D341Med (cell line): ENCODE data around the gene GBX1.
A peak's percentile ranks its signal among the peaks of the same experiment; 100 is the strongest.

ENCODE experiments used
- DNase-seq: peaks from one replicate; pipeline ENCODE4 v3.0.0; 2012; ENCODE audit warnings: low spot score

Gene GBX1

DNA sequence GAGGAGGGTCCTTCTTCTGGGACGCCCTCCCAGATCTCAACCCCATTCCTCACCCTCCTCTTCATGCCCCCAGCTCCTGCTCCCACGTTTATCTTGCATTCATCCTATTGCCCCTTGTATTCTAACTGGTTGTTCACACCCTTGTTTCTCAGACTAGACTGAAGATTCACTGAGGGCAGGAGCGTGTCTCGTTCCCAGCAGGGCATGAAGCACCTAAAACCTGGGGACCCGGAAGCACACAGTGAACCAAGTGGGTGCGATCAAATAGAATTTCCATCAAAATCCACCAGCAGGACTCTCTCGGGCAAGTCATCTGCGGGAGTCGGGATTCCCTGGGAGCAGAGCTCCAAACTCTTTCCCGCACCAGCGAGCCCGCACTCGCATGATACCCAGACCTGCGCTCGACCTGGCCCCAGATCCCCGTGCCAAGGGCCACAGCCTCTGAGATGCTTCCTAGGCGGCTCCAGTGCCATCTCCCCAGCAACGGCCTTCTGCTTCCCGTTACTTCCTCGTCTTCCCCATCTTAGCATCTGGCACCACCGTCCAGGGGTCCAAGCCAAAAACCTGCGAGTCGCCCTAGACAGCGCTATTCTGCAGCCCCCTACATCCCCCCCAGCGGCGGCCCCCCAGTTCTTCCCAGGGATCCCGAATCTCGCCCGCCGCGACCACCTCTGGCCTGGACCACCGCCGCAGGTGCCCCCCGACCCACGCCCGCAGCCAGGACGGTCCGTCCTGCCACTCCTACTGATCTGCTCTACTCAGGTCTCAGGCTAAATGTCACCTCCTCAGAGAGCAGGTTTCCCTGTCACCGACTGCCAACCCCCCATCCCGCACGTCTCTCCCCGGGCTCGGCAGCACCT lies 6.1 kb upstream of the GBX1 start:
- DNase-seq = no peak

DNA sequence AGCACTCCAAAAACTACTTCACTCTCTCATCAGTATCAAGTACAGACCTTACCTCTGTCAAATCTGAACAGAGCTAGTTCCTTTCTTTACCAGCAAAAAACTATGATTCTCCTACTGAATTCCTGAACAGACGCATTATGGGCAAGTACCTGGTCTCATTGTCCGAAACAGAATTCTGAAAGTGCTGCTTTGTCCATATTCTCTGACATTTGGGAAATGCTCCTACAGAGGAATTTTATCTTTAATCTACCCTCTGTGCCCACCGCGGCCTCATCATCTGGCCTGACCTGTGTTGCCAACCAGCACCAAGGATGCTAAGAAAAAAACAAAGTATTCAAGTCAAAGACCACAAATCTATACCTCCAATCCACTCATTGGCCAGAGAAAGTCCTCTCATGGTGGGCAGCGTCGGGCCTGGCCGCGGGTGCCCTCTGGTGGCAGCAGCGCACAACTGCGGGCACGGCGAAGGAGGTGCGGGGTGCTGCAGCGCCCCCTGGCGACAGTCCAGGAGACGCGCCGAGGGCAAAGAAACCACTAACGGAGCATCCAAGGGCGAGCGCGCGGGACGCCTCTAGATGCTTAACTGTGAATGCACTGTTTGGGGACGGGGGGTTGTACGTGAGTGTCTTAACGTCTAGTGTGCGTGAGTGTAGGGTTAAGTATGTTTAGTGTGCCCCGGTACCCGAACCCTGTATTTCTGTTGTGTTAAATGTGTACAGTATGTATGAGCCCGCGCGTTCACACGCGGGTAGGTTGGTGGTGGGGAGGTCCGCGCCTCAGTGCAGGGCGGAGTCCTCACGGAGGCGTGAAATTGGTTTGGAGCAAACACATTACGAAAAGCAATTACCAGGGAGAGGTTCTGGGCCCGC lies 5.0 kb upstream of the GBX1 start:
- peak; percentile 94 for DNase-seq

DNA sequence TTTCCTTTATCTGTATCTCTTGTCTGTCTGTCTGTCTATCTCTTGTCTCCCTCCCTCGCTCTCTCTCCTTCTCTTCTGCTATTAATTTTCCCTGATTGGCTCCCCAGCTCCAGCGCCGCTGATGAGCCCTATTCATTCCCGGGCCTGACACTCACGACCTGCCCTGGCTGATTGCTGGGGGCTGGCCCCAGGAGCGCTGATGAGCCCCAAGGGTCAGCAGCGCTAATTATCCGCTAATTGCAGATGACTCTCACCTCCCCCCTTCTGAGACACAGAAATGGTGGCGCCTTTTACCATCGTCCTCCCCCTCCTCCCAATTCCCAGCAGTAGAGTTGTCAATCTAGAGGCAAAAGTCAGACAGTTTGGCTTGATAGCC lies 1.3 kb upstream of the GBX1 start:
- DNase-seq = no peak

DNA sequence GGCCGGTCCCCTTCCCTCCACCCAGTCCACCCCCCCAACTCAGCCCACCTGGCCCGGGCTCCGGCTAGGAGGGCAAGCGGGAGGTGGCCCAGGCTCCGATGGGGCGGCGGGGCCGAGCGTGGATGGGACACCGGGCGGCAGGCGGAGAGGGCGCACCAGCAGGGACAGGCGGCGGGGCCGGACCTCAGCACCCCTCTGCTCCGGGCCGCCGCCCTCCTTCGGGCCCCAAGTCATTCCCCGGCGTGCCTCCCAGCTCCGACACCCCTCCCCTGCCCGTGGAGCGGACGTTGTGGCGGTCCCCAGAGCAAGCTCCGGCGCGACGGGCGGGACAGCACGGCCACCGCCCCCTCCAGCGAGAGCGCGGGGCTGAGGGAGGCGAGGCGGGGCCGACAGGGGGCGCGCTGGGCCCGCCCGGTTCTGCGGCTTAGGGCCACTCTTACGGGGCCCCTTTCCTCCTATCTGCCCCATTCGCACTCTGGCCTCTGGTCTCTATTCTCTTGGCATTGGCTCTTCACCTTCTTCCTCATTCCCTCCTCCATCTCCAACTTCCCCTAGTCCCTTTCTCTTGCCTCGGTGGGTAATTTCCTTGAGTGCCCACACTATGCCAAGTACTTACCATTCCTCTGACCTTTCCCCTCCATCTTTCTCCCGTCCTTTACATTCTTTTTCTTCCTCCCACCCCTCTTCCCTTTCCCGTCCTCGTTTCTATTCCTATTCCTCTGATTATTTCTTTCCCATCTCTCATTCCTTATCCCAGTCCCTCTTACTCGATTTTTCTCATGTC lies 701 bp upstream of the GBX1 start:
- DNase-seq = peak; percentile 88

DNA sequence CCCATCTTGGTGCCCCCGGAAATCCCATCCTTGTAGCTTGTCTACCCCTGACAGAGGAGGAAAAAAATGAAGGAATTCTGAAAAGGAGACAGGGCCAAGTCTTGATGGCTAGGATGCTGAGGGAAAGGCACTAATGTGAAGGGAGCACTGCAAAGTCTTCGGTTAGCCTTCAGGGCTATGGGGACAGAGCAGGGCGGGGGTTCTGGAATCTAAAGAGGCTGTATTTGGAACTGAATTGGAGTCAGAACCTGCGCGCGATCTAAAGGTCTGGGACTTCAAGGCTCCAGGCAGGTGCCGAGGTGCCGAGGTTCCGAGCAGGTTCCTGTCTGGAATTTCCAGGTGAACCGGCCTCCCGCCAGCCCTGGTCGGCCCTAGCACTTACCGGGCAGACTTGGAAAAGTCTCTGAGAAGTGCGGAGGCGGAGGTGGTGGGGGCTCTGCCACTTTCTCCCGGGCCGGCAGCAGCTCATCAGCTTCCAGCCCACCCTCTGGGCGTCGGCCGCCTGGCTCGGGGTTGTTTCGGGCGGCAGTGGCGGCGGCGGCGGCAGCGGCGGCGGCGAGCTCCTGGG lies 781 bp downstream of the GBX1 start:
- DNase-seq = no peak

DNA sequence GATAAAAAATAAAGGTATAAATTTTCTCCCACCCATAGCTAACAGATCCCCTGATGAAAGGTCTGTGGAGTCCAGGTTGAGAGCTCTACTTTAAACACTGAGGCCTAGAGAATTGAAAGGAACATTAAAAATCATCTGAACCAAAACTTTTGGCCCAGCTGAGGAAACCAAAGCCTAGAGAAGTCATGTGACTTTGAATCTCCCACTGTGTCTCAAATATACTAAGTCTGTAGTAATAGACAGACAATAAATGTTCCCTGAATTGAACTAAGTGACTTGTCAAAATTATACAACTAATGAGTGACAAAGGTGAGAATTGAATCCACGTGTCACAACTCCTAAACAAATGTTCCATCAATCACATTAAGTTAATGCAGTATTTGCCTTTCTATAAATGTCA lies 5.7 kb downstream of the GBX1 start:
- DNase-seq = no peak

DNA sequence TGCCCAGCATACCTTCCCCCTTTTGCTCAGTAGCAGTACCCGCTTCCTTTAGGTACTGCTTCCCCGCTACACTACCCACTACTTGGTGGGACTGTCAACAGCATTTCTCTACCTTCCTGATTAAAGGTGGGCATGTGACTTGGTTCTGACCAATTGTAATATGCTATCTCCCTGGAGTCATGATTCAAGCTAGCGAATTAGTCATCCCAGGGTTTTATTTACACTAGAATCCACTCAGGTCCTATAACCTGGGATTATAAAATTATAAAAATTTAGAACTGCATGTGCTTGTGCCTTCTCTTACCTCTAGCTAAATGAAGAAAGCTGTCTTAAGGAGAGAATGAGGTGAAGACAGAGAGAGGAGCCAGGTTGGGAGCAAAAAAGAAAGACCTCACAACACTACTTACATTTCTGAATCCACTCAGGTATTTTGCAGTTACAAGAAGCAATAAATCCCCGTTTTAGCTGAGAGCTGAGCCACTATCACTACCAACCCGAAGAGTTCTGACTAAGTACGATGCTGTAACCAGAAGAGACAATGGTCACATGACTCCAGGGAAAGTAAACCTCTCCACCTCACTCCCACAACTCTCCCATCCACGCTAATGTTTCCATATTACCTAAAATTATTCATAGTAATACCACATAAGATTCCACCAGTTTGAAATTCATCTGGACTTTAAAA lies 9.7 kb downstream of the GBX1 start:
- no peak for DNase-seq

DNA sequence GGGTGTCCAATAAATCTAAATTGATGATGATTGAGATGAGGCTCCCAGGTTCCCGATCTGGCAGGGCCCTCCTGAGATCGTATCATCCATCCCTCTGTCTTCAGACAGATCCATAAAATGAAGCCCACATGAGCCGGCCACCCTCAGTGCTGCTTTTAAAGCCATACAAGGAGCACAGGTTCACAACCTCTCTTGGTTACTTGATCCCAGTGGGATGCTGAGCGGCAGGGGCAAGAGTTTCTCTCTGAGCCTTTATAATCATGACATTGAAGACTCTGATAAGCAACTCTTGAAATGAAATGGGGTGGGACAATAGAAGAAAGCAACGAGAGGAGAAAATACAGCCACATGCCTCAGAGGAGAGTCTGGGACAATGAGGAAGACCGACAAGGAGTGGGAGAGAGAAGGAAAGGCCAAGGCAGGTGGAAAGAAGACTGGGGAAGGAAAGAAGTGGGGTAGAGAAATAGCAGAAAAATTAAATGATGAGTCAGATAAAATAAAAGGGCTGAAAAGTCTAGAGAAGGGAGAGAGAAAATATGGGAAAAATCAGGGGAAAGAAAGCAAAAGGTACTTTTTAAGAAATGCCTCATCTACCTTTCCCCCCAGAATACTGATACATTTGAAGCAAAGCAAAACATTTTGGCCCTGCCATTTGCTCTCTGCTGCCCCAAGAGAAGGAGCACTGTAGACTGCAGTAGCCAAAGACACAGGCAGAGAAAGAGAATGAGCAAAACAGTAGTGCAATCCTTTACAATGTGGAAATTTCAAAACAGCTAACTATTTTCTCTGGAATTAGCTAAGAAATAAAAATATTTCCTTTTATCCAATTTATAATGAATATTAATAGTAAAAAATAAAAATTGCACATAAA lies 14.6 kb downstream of the GBX1 start:
- peak; percentile 16 for DNase-seq

DNA sequence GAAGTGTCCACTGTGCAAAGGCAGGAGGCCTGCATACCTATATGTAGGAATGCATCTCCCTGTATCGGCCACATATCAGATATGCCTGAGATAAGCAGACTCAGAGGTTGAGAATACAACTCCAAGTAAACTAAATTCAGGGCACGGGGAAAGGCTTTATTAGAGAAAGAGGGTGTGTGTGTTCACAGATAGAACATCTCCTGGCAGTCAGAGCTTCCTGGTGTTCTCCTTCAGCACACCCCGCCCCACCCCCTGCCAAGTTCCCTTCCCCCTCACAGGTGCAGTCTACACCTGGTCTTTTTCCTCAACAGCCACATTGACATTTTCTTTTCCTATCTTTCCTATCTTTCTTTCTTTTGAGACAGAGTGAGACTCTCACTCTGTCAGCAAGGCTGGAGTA lies 17.1 kb downstream of the GBX1 start:
- DNase-seq = no peak

DNA sequence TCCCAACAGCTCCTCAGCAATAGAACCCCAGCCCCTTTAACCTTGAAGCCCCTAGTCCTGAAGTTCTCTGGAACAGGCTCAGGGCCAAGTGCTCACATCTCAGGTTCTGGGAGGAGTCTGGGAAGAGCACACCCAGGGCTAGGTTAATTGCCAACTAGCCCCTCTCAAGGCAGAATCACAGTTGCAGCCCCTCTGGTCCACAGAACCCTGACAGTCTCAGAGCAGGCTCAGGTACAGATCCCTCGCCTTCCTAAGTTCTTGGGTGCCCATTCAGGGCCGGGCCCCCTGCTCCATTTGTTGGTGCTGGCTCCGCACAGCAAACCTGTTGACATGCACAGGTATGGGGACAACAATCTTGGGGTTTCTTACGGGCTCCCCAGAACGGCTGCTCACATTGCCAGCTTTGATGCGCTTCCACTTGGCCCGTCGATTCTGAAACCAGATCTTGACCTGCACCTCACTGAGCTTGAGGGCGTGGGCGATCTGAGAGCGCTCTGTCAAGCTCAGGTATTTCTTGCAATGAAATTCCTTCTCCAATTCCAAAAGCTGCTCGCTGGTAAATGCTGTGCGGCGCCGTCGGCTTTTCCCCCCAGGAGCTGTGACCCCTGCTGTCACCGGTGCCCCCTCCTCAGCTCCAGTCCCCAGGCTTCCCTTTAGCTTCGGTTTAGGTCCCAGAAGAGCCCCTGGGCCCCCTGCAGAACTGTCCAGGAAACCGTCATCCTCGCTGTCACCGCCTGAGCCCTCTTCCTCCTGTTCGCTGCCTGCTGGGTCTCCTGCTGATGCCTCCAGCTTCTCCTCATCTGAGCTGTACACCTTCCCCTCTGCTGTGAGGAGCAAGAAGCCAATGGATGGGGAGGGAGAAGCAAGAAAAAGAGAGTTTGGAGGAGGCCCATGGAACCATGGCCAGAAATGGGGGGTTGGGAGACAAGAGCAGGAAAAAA lies 18.9 kb downstream of the GBX1 start:
- DNase-seq = no peak

DNA sequence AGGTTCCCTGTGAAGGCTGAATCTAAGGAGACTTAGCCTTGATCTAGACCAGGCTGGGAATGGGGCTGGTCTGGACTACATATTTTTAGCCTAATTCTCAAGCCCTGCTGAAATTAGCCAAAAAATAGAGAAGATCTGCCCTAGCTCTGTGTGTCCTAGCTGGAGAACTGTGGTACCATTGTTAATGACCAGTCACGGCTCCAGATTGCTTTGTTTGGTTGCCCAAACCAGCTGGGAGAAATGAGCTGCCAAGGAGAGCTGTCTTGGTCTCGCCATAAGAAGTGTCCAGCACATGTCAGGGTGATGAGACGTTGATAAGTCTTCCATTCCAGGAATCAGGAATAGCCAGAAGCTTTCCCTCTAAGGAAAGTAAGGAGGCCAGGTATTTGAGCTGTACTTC lies 20.7 kb downstream of the GBX1 start:
- no peak for DNase-seq

DNA sequence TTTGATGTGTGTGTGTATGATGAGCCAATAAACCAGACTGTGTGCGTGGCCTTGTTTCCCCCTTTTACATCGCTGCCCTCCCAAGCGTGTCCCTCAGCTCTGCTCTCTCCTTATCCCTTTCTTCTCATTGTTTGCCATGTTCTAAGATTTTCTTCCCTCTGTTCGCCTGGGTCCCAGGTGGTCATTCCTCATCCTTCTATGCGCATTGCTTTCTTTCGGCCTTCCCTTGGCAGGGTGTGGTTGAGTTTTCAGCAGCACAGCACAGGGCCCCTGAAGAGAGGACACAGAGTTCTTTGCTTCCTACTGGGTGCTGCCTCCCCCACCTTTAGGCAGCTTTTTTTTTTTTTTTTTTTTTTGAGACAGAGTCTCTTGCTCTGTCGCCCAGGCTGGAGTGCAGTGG lies 23.1 kb downstream of the GBX1 start:
- DNase-seq = no peak

DNA sequence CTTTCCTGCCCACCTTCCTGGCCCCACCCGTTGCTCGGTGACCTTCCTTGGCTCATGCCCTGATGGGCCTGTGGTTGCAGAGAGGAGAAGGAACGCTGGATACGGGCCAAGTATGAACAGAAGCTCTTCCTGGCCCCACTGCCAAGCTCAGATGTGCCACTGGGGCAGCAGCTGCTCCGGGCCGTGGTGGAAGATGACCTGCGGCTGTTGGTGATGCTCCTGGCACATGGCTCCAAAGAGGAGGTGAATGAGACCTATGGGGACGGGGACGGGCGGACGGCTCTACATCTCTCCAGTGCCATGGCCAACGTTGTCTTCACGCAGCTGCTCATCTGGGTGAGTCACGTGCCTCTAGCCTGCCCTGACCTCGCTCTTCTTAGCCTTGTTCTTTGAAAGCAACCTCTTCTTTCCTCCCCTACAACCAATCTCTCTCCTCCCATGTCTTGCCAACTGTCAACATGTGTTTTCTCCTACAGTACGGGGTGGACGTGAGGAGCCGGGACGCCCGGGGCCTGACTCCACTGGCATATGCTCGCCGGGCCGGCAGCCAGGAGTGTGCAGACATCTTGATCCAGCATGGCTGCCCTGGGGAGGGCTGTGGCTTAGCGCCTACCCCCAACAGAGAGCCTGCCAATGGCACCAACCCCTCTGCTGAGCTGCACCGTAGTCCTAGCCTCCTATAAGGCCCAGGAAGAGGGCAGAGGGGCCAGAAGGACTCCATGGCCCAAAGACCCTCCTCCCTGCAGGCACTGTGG lies 24.1 kb downstream of the GBX1 start:
- DNase-seq = no peak

DNA sequence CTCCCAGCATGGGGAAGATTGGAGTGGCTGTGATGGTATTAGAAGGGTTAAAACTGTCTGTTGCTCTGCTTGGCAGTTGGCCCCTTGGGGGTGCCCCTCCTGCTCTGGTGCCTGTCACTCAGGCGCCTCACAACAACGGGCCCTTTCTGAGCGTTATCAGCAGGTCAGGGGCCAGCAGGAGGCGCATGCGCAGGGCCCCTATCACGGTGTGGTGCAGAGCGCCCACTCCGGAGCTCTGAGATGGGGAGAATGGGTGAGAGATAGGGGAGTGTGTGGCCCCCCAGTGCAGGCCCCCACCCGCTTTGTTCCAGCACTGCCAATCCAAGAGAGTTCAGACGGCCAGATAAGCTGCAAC lies 24.8 kb downstream of the GBX1 start:
- DNase-seq = no peak

DNA sequence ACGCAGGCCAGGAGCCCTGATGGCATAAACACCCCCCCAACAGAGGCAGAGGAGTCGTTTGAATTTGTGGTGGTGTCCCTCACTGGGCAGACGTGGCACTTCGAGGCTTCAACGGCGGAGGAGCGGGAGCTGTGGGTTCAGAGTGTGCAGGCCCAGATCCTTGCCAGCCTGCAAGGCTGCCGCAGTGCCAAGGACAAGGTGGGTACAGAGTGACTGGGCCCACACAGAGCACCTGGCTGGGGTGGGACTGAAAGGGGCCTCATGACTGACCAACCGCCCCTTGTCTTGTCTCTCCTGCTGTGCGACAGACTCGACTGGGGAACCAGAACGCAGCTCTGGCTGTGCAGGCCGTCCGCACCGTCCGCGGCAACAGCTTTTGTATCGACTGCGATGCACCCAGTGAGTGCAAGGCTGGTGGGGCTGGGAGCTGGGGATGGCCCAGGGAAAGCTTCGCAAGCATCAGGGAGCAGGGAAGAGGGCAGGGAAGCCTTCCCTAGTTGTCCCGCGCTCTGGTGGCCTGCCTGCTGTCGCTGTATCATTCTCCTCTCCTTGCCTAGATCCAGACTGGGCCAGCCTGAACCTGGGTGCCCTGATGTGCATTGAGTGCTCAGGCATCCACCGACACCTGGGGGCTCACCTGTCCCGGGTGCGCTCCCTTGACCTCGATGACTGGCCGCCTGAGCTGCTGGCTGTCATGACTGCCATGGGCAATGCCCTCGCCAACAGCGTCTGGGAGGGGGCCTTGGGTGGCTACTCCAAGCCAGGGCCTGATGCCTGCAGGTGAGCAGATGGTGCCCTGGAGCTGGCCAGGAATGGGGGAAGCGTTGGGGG lies 25.4 kb downstream of the GBX1 start:
- no peak for DNase-seq

DNA sequence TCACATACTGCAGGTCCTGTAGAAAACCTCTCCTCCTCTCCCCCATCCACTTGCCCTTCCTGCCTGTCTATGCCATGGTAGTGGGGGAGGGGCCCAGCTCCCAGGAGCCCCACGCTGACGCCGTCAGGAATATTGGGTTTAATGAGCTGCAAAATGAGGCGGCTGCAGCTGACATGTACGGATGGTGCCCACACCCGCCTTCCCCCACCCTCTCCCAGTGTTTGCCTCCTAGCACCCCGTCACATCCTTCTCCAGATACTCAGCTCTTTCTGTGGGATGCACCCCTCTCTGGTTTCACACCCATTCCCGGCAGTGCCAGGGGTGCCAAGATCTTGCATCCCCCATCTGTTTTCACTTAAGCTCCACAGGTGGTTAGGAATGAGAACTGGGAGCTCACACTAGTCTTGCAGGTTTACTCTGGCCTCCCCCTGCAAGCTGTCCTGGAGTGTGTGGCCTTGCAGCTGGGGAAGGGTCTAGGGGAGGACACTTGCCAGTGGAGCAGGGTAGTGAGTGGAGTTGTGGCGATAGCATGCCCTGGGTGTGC lies 26.1 kb downstream of the GBX1 start:
- DNase-seq = no peak

DNA sequence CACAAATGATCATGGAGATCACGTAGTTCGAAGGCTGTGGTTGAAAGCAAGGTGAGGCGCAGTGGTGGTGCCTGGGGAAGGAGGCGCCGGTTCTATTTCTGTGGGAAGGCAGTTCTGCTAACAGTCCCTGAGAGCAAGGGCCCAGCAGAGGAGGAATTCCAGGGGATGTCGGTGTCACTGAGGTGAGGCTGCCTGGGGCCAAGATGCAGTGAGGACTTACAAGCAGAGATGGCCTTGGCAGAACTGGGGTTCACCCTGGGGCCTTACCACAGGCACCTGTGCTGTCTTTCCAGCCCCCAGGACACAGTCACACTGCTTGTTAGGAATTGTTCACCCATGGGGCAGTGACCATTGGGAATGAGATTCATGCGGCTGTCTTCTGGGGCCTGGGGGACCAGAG lies 26.7 kb downstream of the GBX1 start:
- DNase-seq = no peak

DNA sequence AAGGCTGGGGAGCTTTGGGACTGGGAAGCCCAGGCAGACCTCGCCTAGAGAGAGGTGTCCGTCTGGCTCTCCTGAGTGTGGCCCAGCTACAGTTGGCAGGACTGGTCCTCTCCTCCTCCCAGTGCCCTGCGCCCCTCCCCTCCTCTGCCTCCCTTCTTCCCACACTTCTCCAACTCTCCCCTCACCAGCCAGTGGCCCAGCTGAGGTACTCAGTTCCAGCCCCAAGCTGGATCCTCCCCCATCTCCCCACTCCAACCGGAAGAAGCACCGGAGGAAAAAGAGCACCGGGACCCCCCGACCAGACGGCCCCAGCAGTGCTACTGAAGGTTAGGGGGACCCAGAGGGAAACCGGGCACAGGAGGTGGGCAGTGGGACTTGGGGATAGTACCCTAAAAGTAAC lies 27.7 kb downstream of the GBX1 start:
- DNase-seq = no peak
